H9 (cell line): ENCODE measurements around the gene LTBP2. TPM values are rescaled to one million over a fixed set of nuclear protein-coding genes. Genes with fewer than 3 reads are reported as not detected.
A peak's percentile ranks its signal among the peaks of the same experiment; 100 is the strongest.

ENCODE experiments used
- DNase-seq: peaks from one replicate; pipeline ENCODE4 v3.0.0-alpha.2; 2017
- H2AFZ ChIP-seq: one replicate; pipeline ENCODE4 v1.6.1; 2013; ENCODE audit warnings: mild to moderate bottlenecking, low read length, control low read depth, moderate library complexity
- H2AK5ac ChIP-seq: 2 replicates; pipeline ENCODE4 v1.6.1; 2013; ENCODE audit warnings: low read length, control low read depth, mixed read lengths; ENCODE audit not compliant: insufficient read length
- H2BK120ac ChIP-seq: one replicate; pipeline ENCODE4 v1.6.1; 2013; ENCODE audit warnings: low read depth, mild to moderate bottlenecking, low read length, control low read depth, inconsistent platforms; ENCODE audit not compliant: poor library complexity, severe bottlenecking
- H2BK12ac ChIP-seq: 2 replicates; pipeline ENCODE4 v1.6.1; 2013; ENCODE audit warnings: low read length, control low read depth, mixed read lengths, low read depth; ENCODE audit not compliant: insufficient read length
- H2BK15ac ChIP-seq: 2 replicates; pipeline ENCODE4 v1.6.1; 2013; ENCODE audit warnings: low read depth, low read length, control low read depth
- H2BK20ac ChIP-seq: one replicate; pipeline ENCODE4 v1.6.1; 2013; ENCODE audit warnings: low read depth, mild to moderate bottlenecking, low read length, control low read depth, inconsistent platforms; ENCODE audit not compliant: poor library complexity, severe bottlenecking
- H2BK5ac ChIP-seq: 2 replicates; pipeline ENCODE4 v1.6.1; 2013; ENCODE audit warnings: low read length, control low read depth, mixed read lengths; ENCODE audit not compliant: insufficient read length
- H3K14ac ChIP-seq: 2 replicates; pipeline ENCODE4 v1.6.1; 2013; ENCODE audit warnings: low read length, control low read depth; ENCODE audit not compliant: insufficient read depth
- H3K18ac ChIP-seq: 2 replicates; pipeline ENCODE4 v1.6.1; 2013; ENCODE audit warnings: low read depth, mild to moderate bottlenecking, mixed read lengths, low read length, control low read depth; ENCODE audit not compliant: insufficient read length
- H3K23ac ChIP-seq: 2 replicates; pipeline ENCODE4 v1.6.1; 2013; ENCODE audit warnings: low read length, control low read depth, mixed read lengths, low read depth; ENCODE audit not compliant: insufficient read length
- H3K23me2 ChIP-seq: 2 replicates; pipeline ENCODE4 v1.6.1; 2013; ENCODE audit warnings: low read depth, mild to moderate bottlenecking, mixed read lengths, low read length, control low read depth; ENCODE audit not compliant: insufficient read length, poor library complexity, severe bottlenecking
- H3K27ac ChIP-seq: 2 replicates; pipeline ENCODE4 v1.5.1; 2013; ENCODE audit warnings: low read length, control low read depth, mixed read lengths, low read depth; ENCODE audit not compliant: insufficient read length
- H3K27me3 ChIP-seq: 2 replicates; pipeline ENCODE4 v1.6.1; 2013; ENCODE audit warnings: low read length, control low read depth, inconsistent platforms; ENCODE audit not compliant: insufficient read depth
- H3K4ac ChIP-seq: 2 replicates; pipeline ENCODE4 v1.6.1; 2013; ENCODE audit warnings: low read depth, mild to moderate bottlenecking, control low read depth, inconsistent platforms, low read length, moderate library complexity
- H3K4me1 ChIP-seq: 2 replicates; pipeline ENCODE4 v1.6.1; 2013; ENCODE audit warnings: low read length, control low read depth, inconsistent platforms; ENCODE audit not compliant: insufficient read depth
- H3K4me2 ChIP-seq: 2 replicates; pipeline ENCODE4 v1.6.1; 2013; ENCODE audit warnings: low read length, control low read depth, mixed read lengths; ENCODE audit not compliant: insufficient read length, insufficient read depth
- H3K56ac ChIP-seq: 2 replicates; pipeline ENCODE4 v1.6.1; 2013; ENCODE audit warnings: low read depth, mild to moderate bottlenecking, mixed read lengths, low read length, control low read depth; ENCODE audit not compliant: insufficient read length
- H3K79me1 ChIP-seq: 2 replicates; pipeline ENCODE4 v1.6.1; 2013; ENCODE audit warnings: low read depth, mild to moderate bottlenecking, moderate library complexity, low read length, control low read depth, inconsistent platforms; ENCODE audit not compliant: insufficient read depth, poor library complexity, severe bottlenecking
- H3K79me2 ChIP-seq: 2 replicates; pipeline ENCODE4 v1.6.1; 2013; ENCODE audit warnings: low read length, control low read depth, inconsistent platforms; ENCODE audit not compliant: insufficient read depth
- H3K9ac ChIP-seq: 2 replicates; pipeline ENCODE4 v1.6.1; 2013; ENCODE audit warnings: low read length, control low read depth, mixed read lengths; ENCODE audit not compliant: insufficient read length; ENCODE audit errors: extremely low read depth
- H3K9me3 ChIP-seq: one replicate; pipeline ENCODE4 v1.6.1; 2013; ENCODE audit warnings: low read depth, low read length, inconsistent platforms; ENCODE audit not compliant: control insufficient read depth
- H3T11ph ChIP-seq: one replicate; pipeline ENCODE4 v1.6.1; 2013; ENCODE audit warnings: mild to moderate bottlenecking, low read length, control low read depth, inconsistent platforms
- H4K20me1 ChIP-seq: one replicate; pipeline ENCODE4 v1.6.1; 2013; ENCODE audit not compliant: control insufficient read depth, insufficient read length, insufficient read depth
- H4K5ac ChIP-seq: 2 replicates; pipeline ENCODE4 v1.6.1; 2013; ENCODE audit warnings: low read depth, mild to moderate bottlenecking, mixed read lengths, low read length, control low read depth; ENCODE audit not compliant: insufficient read length
- H4K8ac ChIP-seq: replicated peaks from 2 replicates; pipeline ENCODE4 v1.6.1; 2013; ENCODE audit warnings: low read length, control low read depth, mixed read lengths, low read depth; ENCODE audit not compliant: insufficient read length
- H4K91ac ChIP-seq: 2 replicates; pipeline ENCODE4 v1.6.1; 2013; ENCODE audit warnings: low read depth, mild to moderate bottlenecking, moderate library complexity, mixed read lengths, low read length, control low read depth; ENCODE audit not compliant: insufficient read length
- H3K27ac Mint-ChIP-seq, 3 experiments: 2 replicates in 2 of 3; 3 replicates in 1 of 3; pipeline ENCODE4 v1.8.0; 2020 to 2021; ENCODE audit warnings: mixed read lengths in 3 of 3, mild to moderate bottlenecking in 1 of 3, moderate library complexity in 1 of 3
- H3K27me3 Mint-ChIP-seq: 2 replicates; pipeline ENCODE4 v1.8.0; 2021; ENCODE audit warnings: low read depth, mild to moderate bottlenecking, moderate library complexity, mixed read lengths
- H3K36me3 Mint-ChIP-seq, 3 experiments: 2 replicates in 2 of 3; 3 replicates in 1 of 3; pipeline ENCODE4 v1.8.0; 2020 to 2021; ENCODE audit warnings: low read depth in 3 of 3, mixed read lengths in 3 of 3; ENCODE audit not compliant: insufficient read depth in 1 of 3
- H3K4me1 Mint-ChIP-seq, 2 experiments: 2 replicates each; pipeline ENCODE4 v1.8.0; 2020; ENCODE audit warnings: mixed read lengths in 2 of 2
- H3K4me3 Mint-ChIP-seq, 2 experiments: 2 replicates in 1 of 2; 3 replicates in 1 of 2; pipeline ENCODE4 v1.8.0; 2020 to 2021; ENCODE audit warnings: mild to moderate bottlenecking in 2 of 2, mixed read lengths in 2 of 2, moderate library complexity in 1 of 2
- H3K9me3 Mint-ChIP-seq, 2 experiments: 2 replicates in 1 of 2; 3 replicates in 1 of 2; pipeline ENCODE4 v1.8.0; 2020; ENCODE audit warnings: mild to moderate bottlenecking in 2 of 2, mixed read lengths in 2 of 2, moderate library complexity in 1 of 2
- WGBS: extraction: QIAGEN DNeasy Blood & Tissue Kit; methylation state at CpG from one replicate; pipeline ENCODE4 v1.1.7; 2013; ENCODE audit warnings: missing lambda C conversion rate, low lambda C conversion rate, mixed read lengths; ENCODE audit not compliant: insufficient read length; ENCODE audit errors: extremely low coverage; 5-methylcytosine and 5-hydroxymethylcytosine counted together
- total RNA-seq: library from RNA; stranded (reverse); gene quantifications from 2 replicates; pipeline ENCODE4 v1.2.1, GENCODE V29; 2021
- TF ChIP-seq, protein P1 (sequence below): fragments of 200-600 bp; sonication (generic); conservative IDR thresholded peaks from 3 replicates; pipeline ENCODE4 v1.8.0; 2021; ENCODE audit warnings: antibody characterized with exemption, mild to moderate bottlenecking

The LTBP2 gene
- total RNA-seq, 1 experiment from 2014 or later, result 0.77 TPM

DNA sequence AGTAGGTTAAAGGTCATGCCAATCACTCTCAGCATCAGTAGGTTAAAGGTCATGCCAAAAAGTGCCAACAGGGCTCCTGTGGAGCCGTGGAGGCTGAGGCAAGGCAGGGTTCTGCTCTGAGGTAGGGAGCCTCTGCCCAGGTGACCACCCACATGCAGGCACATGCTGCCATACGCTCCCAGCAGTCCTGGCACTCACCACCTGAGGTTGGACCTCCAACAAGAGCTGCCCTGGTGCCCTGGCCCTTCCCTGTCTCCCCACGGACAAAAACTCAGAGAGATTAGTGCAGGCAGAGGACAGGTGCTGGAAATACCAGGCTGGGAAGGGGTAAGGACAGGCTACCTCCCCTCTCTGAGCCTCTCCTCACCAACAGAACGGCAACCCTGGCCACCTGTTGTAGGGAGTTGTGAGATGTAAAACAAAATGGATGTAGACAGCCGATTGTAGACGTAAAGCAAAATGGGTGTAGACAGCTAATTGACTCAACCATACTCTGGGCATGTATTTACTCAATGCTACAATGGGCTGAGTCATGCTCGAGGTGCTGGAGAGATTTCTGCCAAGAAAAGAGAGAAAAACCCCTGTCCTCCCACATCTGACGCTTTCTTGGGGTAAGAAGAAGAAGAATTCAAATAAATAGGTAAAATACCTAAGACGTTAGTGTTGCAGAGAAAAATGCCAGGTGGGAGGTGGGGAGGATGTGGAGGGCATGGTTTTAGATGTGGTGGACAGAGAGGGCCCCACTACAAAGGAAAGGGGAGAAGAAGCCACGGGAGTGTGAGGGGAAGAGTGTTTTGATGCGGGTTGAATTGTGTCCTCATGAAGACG is 32.4 kb downstream of the LTBP2 start:
- no peak overlapping the region for H2BK5ac ChIP-seq
- Mint-ChIP-seq H3K27ac (peak overlapping the region in 2 of 3 experiments; percentile 29 to 85; a peak in 1 of 7 replicates), H3K4me3 (no peak overlapping the region), H3K27me3 (no peaks in the 10 kb centered on the region; the same call in 1 of the 2 replicates), H3K4me1 (peaks cover 6 to 13% of the 10 kb centered on the region in 2 experiments), H3K36me3 (no peaks in the 10 kb centered on the region), H3K9me3 (no peaks in the 10 kb centered on the region)
- H3K79me2 ChIP-seq, result no peaks in the 10 kb centered on the region
- no peak overlapping the region for H2AK5ac ChIP-seq
- no peak overlapping the region for H2BK20ac ChIP-seq
- H3K4me1 ChIP-seq, result no peaks in the 10 kb centered on the region
- H4K8ac ChIP-seq, result no peak overlapping the region
- H3K14ac ChIP-seq, result peak overlapping the region; percentile 43; the same call in 1 of the 2 replicates
- no peak for DNase-seq
- no peaks in the 10 kb centered on the region for H4K20me1 ChIP-seq
- H3K9me3 ChIP-seq, result no peaks in the 10 kb centered on the region
- H3K56ac ChIP-seq, result no peak overlapping the region
- H3K4ac ChIP-seq, result no peak overlapping the region
- H2BK120ac ChIP-seq, result no peak overlapping the region
- no peak overlapping the region for H4K91ac ChIP-seq
- H3K23ac ChIP-seq, result no peak overlapping the region
- no peak overlapping the region for H2BK15ac ChIP-seq
- H4K5ac ChIP-seq, result no peak overlapping the region
- H2BK12ac ChIP-seq, result no peak overlapping the region
- H3K9ac ChIP-seq, result no peak overlapping the region
- H3K18ac ChIP-seq, result no peak overlapping the region
- H3K27ac ChIP-seq, result no peak overlapping the region
- no peak overlapping the region for H2AFZ ChIP-seq
- no peaks in the 10 kb centered on the region for H3K23me2 ChIP-seq
- H3K4me2 ChIP-seq, result no peak overlapping the region
- no peaks in the 10 kb centered on the region for H3K27me3 ChIP-seq
- no peaks in the 10 kb centered on the region for H3K79me1 ChIP-seq
- H3T11ph ChIP-seq, result no peak overlapping the region
- TF ChIP-seq, protein P1, sequence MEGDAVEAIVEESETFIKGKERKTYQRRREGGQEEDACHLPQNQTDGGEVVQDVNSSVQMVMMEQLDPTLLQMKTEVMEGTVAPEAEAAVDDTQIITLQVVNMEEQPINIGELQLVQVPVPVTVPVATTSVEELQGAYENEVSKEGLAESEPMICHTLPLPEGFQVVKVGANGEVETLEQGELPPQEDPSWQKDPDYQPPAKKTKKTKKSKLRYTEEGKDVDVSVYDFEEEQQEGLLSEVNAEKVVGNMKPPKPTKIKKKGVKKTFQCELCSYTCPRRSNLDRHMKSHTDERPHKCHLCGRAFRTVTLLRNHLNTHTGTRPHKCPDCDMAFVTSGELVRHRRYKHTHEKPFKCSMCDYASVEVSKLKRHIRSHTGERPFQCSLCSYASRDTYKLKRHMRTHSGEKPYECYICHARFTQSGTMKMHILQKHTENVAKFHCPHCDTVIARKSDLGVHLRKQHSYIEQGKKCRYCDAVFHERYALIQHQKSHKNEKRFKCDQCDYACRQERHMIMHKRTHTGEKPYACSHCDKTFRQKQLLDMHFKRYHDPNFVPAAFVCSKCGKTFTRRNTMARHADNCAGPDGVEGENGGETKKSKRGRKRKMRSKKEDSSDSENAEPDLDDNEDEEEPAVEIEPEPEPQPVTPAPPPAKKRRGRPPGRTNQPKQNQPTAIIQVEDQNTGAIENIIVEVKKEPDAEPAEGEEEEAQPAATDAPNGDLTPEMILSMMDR, result no peak
- no CpG with 5 or more reads among the region's 12 CpGs for WGBS
